GM23338 (cell line): ENCODE results near the gene TRIOBP. TPM values are rescaled to one million over a fixed set of nuclear protein-coding genes. Genes with fewer than 3 reads are reported as not detected.

Experiments used
- ATAC-seq: fragments of 200-7000 bp; cut with Tn5 transposase; 3 replicates; pipeline ENCODE4 v1.9.1; 2020
- DNase-seq: peaks from one replicate; pipeline ENCODE4 v3.0.0-alpha.2; 2015; ENCODE audit warnings: low spot score
- H2AFZ ChIP-seq: fragments of 200-600 bp; sonication (generic); 2 replicates; pipeline ENCODE4 v1.8.0; 2016; ENCODE audit warnings: antibody characterized with exemption, mild to moderate bottlenecking, moderate library complexity
- H3F3A ChIP-seq: fragments of 200-600 bp; sonication (generic); replicated peaks from 2 replicates; pipeline ENCODE4 v1.8.0; 2017; ENCODE audit warnings: antibody characterized with exemption, mixed run types, low read depth
- H3K27ac ChIP-seq: fragments of 200-600 bp; sonication (generic); 2 replicates; pipeline ENCODE4 v1.6.1; 2016; ENCODE audit warnings: low read depth
- H3K27me3 ChIP-seq: fragments of 200-600 bp; sonication (generic); 2 replicates; pipeline ENCODE4 v1.8.0; 2016; ENCODE audit warnings: mild to moderate bottlenecking, mixed run types, moderate library complexity; ENCODE audit not compliant: insufficient read depth
- H3K36me3 ChIP-seq: fragments of 200-600 bp; sonication (generic); 2 replicates; pipeline ENCODE4 v1.8.0; 2016; ENCODE audit warnings: mild to moderate bottlenecking; ENCODE audit not compliant: insufficient read depth
- H3K4me1 ChIP-seq: fragments of 200-600 bp; sonication (generic); 2 replicates; pipeline ENCODE4 v1.8.0; 2016; ENCODE audit warnings: mild to moderate bottlenecking, moderate library complexity; ENCODE audit not compliant: insufficient read depth
- H3K4me2 ChIP-seq: fragments of 200-600 bp; sonication (generic); 2 replicates; pipeline ENCODE4 v1.7.1; 2017; ENCODE audit warnings: mixed run types
- H3K4me3 ChIP-seq: fragments of 200-600 bp; sonication (generic); 2 replicates; pipeline ENCODE4 v1.6.1; 2016; ENCODE audit warnings: mixed run types
- H3K79me2 ChIP-seq: fragments of 200-600 bp; sonication (generic); replicated peaks from 2 replicates; pipeline ENCODE4 v1.8.0; 2017; ENCODE audit warnings: mild to moderate bottlenecking; ENCODE audit not compliant: insufficient read depth
- H3K9me2 ChIP-seq: fragments of 200-600 bp; sonication (generic); 2 replicates; pipeline ENCODE4 v1.8.0; 2017; ENCODE audit not compliant: insufficient read depth
- H4K20me1 ChIP-seq: fragments of 200-600 bp; sonication (generic); replicated peaks from 2 replicates; pipeline ENCODE4 v1.8.0; 2017; ENCODE audit warnings: mild to moderate bottlenecking; ENCODE audit not compliant: insufficient read depth
- H3K27ac Mint-ChIP-seq: 2 replicates; pipeline ENCODE4 v1.8.0; 2020; ENCODE audit warnings: inconsistent platforms, mild to moderate bottlenecking, moderate library complexity, mixed read lengths
- H3K27me3 Mint-ChIP-seq: 3 replicates; pipeline ENCODE4 v1.8.0; 2022; ENCODE audit warnings: low read depth, mild to moderate bottlenecking, moderate library complexity, mixed read lengths, inconsistent platforms; ENCODE audit not compliant: insufficient read depth, poor library complexity
- H3K36me3 Mint-ChIP-seq: 3 replicates; pipeline ENCODE4 v1.8.0; 2021; ENCODE audit warnings: low read depth, mild to moderate bottlenecking, inconsistent platforms, moderate library complexity, mixed read lengths
- H3K4me1 Mint-ChIP-seq: 3 replicates; pipeline ENCODE4 v1.8.0; 2020; ENCODE audit warnings: mild to moderate bottlenecking, inconsistent platforms, mixed read lengths
- H3K4me3 Mint-ChIP-seq: 3 replicates; pipeline ENCODE4 v1.8.0; 2021; ENCODE audit warnings: moderate library complexity, mild to moderate bottlenecking, inconsistent platforms, mixed read lengths
- H3K9me3 Mint-ChIP-seq: 3 replicates; pipeline ENCODE4 v1.8.0; 2020; ENCODE audit warnings: moderate library complexity, mild to moderate bottlenecking, inconsistent platforms, mixed read lengths
- CREB1 ChIP-seq: fragments of 250-450 bp; sonication (Bioruptor Pico); IDR thresholded peaks from 2 replicates; pipeline ENCODE4 v1.5.0; 2020; ENCODE audit warnings: low read depth, mild to moderate bottlenecking, moderate library complexity
- ETS1 ChIP-seq: IDR thresholded peaks from 2 replicates; pipeline ENCODE4 v1.6.1; 2016; ENCODE audit warnings: antibody characterized with exemption
- EZH2 ChIP-seq: fragments of 200-600 bp; sonication (generic); IDR thresholded peaks from one replicate; pipeline ENCODE4 v1.8.0; 2017; ENCODE audit warnings: antibody characterized with exemption, mild to moderate bottlenecking, low read depth; ENCODE audit not compliant: unreplicated experiment
- EZH2phosphoT487 ChIP-seq: fragments of 200-600 bp; sonication (generic); IDR thresholded peaks from one replicate; pipeline ENCODE4 v1.8.1; 2018; ENCODE audit warnings: antibody characterized with exemption; ENCODE audit not compliant: unreplicated experiment
- JUNB ChIP-seq: IDR thresholded peaks from one replicate; pipeline ENCODE4 v1.6.1; 2016; ENCODE audit warnings: antibody characterized with exemption; ENCODE audit not compliant: unreplicated experiment
- POLR2AphosphoS5 ChIP-seq: IDR thresholded peaks from 2 replicates; pipeline ENCODE4 v1.6.1; 2016; ENCODE audit warnings: antibody characterized with exemption, low read depth
- STAT1 ChIP-seq: IDR thresholded peaks from one replicate; pipeline ENCODE4 v1.6.1; 2016; ENCODE audit warnings: antibody characterized with exemption; ENCODE audit not compliant: unreplicated experiment
- ZNF114 ChIP-seq: fragments of 250-450 bp; sonication (Bioruptor Pico); IDR thresholded peaks from 2 replicates; pipeline ENCODE4 v1.5.0; 2020; ENCODE audit warnings: mild to moderate bottlenecking, moderate library complexity
- ZNF331 ChIP-seq: fragments of 250-450 bp; sonication (Bioruptor Pico); IDR thresholded peaks from 2 replicates; pipeline ENCODE4 v1.5.0; 2020; ENCODE audit warnings: low read depth, mild to moderate bottlenecking, moderate library complexity
- polyA plus RNA-seq: library from polyadenylated mRNA; unstranded; fragments of >200 nt; fragmentation: Nextera tagmentation; extraction: Ambion mirVana; gene quantifications from 2 replicates; pipeline ENCODE4 v1.2.1, GENCODE V29; 2016
- total RNA-seq: library from RNA; depleted of rRNA; stranded (reverse); fragments of >200 nt; shearing (Covaris generic); gene quantifications from 2 replicates; pipeline ENCODE4 v1.2.3, GENCODE V29; 2014
- TF ChIP-seq, protein P1 (sequence below): fragments of 250-450 bp; sonication (Bioruptor Pico); IDR thresholded peaks from 2 replicates; pipeline ENCODE4 v1.5.0; 2020; ENCODE audit warnings: mild to moderate bottlenecking, moderate library complexity
- TF ChIP-seq, protein P2 (sequence below), 2 experiments: fragments of 200-600 bp in 1 of 2; sonication (generic) in 1 of 2; conservative IDR thresholded peaks; 2 replicates each; pipeline versions ENCODE4 v1.5.1 to v1.6.1; 2016 to 2017; ENCODE audit warnings: antibody characterized with exemption in 2 of 2, low read depth in 2 of 2, mild to moderate bottlenecking in 2 of 2, moderate library complexity in 1 of 2

TRIOBP gene
- total and polyA plus RNA-seq, 2 experiments from 2014 or later: 21.4 to 48.4 TPM

DNA sequence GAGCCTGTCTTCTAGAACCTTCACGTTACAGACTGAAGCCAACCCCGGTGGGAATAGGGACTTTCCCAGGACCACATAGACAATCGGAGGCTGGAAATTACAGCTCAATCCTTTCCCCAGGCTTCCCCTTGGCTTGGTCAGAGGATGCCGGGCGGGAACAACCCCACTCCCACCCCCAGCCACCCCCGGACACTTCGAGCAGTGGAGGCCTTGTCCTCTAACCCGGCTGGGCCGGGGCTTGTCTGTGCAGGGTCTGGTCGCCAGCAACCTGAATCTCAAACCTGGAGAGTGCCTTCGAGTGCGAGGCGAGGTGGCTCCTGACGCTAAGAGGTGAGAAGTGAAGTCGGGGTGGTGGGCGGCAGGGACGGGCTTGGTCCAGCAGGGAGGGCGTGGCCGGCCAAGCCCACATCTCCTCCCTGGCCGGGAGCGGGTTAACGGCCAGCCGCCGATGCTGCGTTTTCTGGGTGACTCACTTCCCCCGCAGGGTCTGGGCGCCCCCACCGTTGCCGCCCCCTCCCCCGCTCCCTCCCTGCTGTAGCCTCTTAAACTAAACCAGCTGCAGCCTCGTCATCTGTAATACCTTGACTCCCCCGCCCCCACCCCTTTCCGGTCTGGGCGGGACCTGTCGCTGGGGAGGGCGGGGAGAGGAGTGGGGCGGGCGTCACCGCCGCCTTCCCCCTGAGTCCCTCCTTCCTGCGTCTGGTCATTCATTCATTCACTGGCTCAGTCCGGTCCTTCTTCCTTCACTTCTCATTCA lies 19.9 kb upstream of the TRIOBP start:
- peaks cover 6% of the 10 kb centered on the region for H3K27me3 Mint-ChIP-seq
- Histone ChIP-seq H4K20me1 (no peaks in the 10 kb centered on the region; the same call in 1 of the 2 replicates), H3K27me3 (no peaks in the 10 kb centered on the region), H3K4me3 (peak overlapping the region; percentile 55), H3K9me2 (no peaks in the 10 kb centered on the region), H3K4me1 (peaks cover 11% of the 10 kb centered on the region; the same call in 1 of the 2 replicates), H3F3A (peaks cover 19% of the 10 kb centered on the region; the same call in 1 of the 2 replicates), H3K79me2 (no peaks in the 10 kb centered on the region), H3K27ac (0 out of 2 replicates have a peak overlapping the region, but pooled peaks have one; percentile 7), H3K36me3 (no peaks in the 10 kb centered on the region), H3K4me2 (peak overlapping the region; percentile 86), H2AFZ (peak overlapping the region; percentile 78)
- ATAC-seq: peak; percentile 66
- DNase-seq: peak; percentile 97
- no peak for TF ChIP-seq ZNF114 (CRISPR knock-in tag)
- TF ChIP-seq EZH2: no peak
- peak; percentile 77 for TF ChIP-seq CREB1 (CRISPR knock-in tag)
- TF ChIP-seq POLR2AphosphoS5: peak; percentile 66
- TF ChIP-seq EZH2phosphoT487: no peak
- peaks cover 17% of the 10 kb centered on the region for H3K4me1 Mint-ChIP-seq
- no peaks in the 10 kb centered on the region for H3K36me3 Mint-ChIP-seq
- H3K27ac Mint-ChIP-seq: no peak overlapping the region
- H3K4me3 Mint-ChIP-seq: peak overlapping the region; percentile 79
- H3K9me3 Mint-ChIP-seq: no peaks in the 10 kb centered on the region

- DNase-seq (no peak), ATAC-seq (no peak)
- peak overlapping the region; percentile 55 for H3K4me3 ChIP-seq
- no peaks in the 10 kb centered on the region; the same call in 1 of the 2 replicates for H4K20me1 ChIP-seq
- no peaks in the 10 kb centered on the region for H3K36me3 Mint-ChIP-seq
- H3K36me3 ChIP-seq: no peaks in the 10 kb centered on the region
- peak overlapping the region; percentile 86 for H3K4me2 ChIP-seq
- peaks cover 17% of the 10 kb centered on the region for H3K4me1 Mint-ChIP-seq
- H3K79me2 ChIP-seq: no peaks in the 10 kb centered on the region
- no peaks in the 10 kb centered on the region for H3K9me2 ChIP-seq
- H2AFZ ChIP-seq: peak overlapping the region; percentile 78
- no peak overlapping the region for H3K27ac Mint-ChIP-seq
- H3K4me3 Mint-ChIP-seq: peak overlapping the region; percentile 79
- H3F3A ChIP-seq: peaks cover 19% of the 10 kb centered on the region; the same call in 1 of the 2 replicates
- no peaks in the 10 kb centered on the region for H3K9me3 Mint-ChIP-seq
- H3K4me1 ChIP-seq: peaks cover 11% of the 10 kb centered on the region; the same call in 1 of the 2 replicates
- no peaks in the 10 kb centered on the region for H3K27me3 ChIP-seq
- peaks cover 6% of the 10 kb centered on the region for H3K27me3 Mint-ChIP-seq
- H3K27ac ChIP-seq: no peak overlapping the region
- TF ChIP-seq STAT1 (no peak), EZH2 (no peak), ZNF331 (CRISPR knock-in tag) (no peak), CREB1 (CRISPR knock-in tag) (no peak), ZNF114 (CRISPR knock-in tag) (no peak), ETS1 (no peak), EZH2phosphoT487 (no peak), JUNB (no peak), POLR2AphosphoS5 (no peak)
- TF ChIP-seq, protein P1, sequence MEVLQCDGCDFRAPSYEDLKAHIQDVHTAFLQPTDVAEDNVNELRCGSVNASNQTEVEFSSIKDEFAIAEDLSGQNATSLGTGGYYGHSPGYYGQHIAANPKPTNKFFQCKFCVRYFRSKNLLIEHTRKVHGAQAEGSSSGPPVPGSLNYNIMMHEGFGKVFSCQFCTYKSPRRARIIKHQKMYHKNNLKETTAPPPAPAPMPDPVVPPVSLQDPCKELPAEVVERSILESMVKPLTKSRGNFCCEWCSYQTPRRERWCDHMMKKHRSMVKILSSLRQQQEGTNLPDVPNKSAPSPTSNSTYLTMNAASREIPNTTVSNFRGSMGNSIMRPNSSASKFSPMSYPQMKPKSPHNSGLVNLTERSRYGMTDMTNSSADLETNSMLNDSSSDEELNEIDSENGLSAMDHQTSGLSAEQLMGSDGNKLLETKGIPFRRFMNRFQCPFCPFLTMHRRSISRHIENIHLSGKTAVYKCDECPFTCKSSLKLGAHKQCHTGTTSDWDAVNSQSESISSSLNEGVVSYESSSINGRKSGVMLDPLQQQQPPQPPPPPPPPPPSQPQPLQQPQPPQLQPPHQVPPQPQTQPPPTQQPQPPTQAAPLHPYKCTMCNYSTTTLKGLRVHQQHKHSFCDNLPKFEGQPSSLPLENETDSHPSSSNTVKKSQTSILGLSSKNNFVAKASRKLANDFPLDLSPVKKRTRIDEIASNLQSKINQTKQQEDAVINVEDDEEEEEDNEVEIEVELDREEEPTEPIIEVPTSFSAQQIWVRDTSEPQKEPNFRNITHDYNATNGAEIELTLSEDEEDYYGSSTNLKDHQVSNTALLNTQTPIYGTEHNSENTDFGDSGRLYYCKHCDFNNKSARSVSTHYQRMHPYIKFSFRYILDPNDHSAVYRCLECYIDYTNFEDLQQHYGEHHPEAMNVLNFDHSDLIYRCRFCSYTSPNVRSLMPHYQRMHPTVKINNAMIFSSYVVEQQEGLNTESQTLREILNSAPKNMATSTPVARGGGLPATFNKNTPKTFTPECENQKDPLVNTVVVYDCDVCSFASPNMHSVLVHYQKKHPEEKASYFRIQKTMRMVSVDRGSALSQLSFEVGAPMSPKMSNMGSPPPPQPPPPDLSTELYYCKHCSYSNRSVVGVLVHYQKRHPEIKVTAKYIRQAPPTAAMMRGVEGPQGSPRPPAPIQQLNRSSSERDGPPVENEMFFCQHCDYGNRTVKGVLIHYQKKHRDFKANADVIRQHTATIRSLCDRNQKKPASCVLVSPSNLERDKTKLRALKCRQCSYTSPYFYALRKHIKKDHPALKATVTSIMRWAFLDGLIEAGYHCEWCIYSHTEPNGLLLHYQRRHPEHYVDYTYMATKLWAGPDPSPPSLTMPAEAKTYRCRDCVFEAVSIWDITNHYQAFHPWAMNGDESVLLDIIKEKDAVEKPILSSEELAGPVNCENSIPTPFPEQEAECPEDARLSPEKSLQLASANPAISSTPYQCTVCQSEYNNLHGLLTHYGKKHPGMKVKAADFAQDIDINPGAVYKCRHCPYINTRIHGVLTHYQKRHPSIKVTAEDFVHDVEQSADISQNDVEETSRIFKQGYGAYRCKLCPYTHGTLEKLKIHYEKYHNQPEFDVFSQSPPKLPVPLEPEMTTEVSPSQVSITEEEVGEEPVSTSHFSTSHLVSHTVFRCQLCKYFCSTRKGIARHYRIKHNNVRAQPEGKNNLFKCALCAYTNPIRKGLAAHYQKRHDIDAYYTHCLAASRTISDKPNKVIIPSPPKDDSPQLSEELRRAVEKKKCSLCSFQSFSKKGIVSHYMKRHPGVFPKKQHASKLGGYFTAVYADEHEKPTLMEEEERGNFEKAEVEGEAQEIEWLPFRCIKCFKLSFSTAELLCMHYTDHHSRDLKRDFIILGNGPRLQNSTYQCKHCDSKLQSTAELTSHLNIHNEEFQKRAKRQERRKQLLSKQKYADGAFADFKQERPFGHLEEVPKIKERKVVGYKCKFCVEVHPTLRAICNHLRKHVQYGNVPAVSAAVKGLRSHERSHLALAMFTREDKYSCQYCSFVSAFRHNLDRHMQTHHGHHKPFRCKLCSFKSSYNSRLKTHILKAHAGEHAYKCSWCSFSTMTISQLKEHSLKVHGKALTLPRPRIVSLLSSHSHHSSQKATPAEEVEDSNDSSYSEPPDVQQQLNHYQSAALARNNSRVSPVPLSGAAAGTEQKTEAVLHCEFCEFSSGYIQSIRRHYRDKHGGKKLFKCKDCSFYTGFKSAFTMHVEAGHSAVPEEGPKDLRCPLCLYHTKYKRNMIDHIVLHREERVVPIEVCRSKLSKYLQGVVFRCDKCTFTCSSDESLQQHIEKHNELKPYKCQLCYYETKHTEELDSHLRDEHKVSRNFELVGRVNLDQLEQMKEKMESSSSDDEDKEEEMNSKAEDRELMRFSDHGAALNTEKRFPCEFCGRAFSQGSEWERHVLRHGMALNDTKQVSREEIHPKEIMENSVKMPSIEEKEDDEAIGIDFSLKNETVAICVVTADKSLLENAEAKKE (CRISPR knock-in tag): no peak
- TF ChIP-seq, protein P2, sequence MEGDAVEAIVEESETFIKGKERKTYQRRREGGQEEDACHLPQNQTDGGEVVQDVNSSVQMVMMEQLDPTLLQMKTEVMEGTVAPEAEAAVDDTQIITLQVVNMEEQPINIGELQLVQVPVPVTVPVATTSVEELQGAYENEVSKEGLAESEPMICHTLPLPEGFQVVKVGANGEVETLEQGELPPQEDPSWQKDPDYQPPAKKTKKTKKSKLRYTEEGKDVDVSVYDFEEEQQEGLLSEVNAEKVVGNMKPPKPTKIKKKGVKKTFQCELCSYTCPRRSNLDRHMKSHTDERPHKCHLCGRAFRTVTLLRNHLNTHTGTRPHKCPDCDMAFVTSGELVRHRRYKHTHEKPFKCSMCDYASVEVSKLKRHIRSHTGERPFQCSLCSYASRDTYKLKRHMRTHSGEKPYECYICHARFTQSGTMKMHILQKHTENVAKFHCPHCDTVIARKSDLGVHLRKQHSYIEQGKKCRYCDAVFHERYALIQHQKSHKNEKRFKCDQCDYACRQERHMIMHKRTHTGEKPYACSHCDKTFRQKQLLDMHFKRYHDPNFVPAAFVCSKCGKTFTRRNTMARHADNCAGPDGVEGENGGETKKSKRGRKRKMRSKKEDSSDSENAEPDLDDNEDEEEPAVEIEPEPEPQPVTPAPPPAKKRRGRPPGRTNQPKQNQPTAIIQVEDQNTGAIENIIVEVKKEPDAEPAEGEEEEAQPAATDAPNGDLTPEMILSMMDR (conservative IDR thresholded peaks at IDR 0.05; ENCODE audit: low read depth in 2 of 2): no peak
Observed at GRCh38 chr22:37677493-37677974, 19.3 kb upstream of the TRIOBP start.
